ENCODE data around the gene S100A12.
A peak's percentile ranks its signal among the peaks of the same experiment; 100 is the strongest.

The S100A12 gene

GRCh38 chr1:153396461-153396860, 21.0 kb upstream of the S100A12 start:
- DNase-seq = no peak

GRCh38 chr1:153395776-153396175, 20.4 kb upstream of the S100A12 start:
- DNase-seq = no peak

- DNase-seq = no peak
Measured at GRCh38 chr1:153395136-153395685, 19.8 kb upstream of the S100A12 start.

GRCh38 chr1:153394391-153394790, 19.0 kb upstream of the S100A12 start:
- DNase-seq = no peak

GRCh38 chr1:153393926-153394325, 18.5 kb upstream of the S100A12 start:
- no peak for DNase-seq

GRCh38 chr1:153392822-153393221, 17.4 kb upstream of the S100A12 start:
- DNase-seq = no peak

GRCh38 chr1:153392258-153392657, 16.8 kb upstream of the S100A12 start:
- DNase-seq = no peak

GRCh38 chr1:153390938-153391710, 15.7 kb upstream of the S100A12 start, which contains the start of gene S100A8:
TSS of gene S100A8 (minus strand) at chr1:153391073. CDS start at chr1:153390535, 538 bp downstream.
- DNase-seq = peak; percentile 3 to 53

- DNase-seq = no peak
Measured at GRCh38 chr1:153389973-153390879, 14.8 kb upstream of the S100A12 start.

GRCh38 chr1:153389401-153389800, 14.0 kb upstream of the S100A12 start:
- DNase-seq = no peak

GRCh38 chr1:153387785-153388184, 12.4 kb upstream of the S100A12 start:
- DNase-seq = no peak

GRCh38 chr1:153387001-153387400, 11.6 kb upstream of the S100A12 start:
- no peak for DNase-seq

GRCh38 chr1:153386500-153386901, 11.1 kb upstream of the S100A12 start:
- DNase-seq = peak in 1 of 2 donors; percentile 52

- no peak for DNase-seq
Measured at GRCh38 chr1:153384958-153385580, 9.6 kb upstream of the S100A12 start.

- no peak for DNase-seq
Measured at GRCh38 chr1:153380711-153381110, 5.3 kb upstream of the S100A12 start.

- DNase-seq = no peak
Measured at GRCh38 chr1:153379591-153379990, 4.2 kb upstream of the S100A12 start.

GRCh38 chr1:153374071-153374470, 1.4 kb downstream of the S100A12 start:
- no peak for DNase-seq

GRCh38 chr1:153372571-153372970, 2.9 kb downstream of the S100A12 start:
- no peak for DNase-seq

GRCh38 chr1:153371231-153371630, 4.2 kb downstream of the S100A12 start:
- DNase-seq = no peak

GRCh38 chr1:153370146-153370545, 5.3 kb downstream of the S100A12 start:
- no peak for DNase-seq

GRCh38 chr1:153368495-153368894, 6.9 kb downstream of the S100A12 start:
- DNase-seq = no peak

- DNase-seq = no peak
Measured at GRCh38 chr1:153367090-153367489, 8.3 kb downstream of the S100A12 start.

GRCh38 chr1:153366261-153366660, 9.2 kb downstream of the S100A12 start:
- no peak for DNase-seq
